ENCODE results near the gene SOX4. TPM values are rescaled to one million over a fixed set of nuclear protein-coding genes. Genes with fewer than 3 reads are reported as not detected.
A peak's percentile ranks its signal among the peaks of the same experiment; 100 is the strongest.

SOX4 gene
- total RNA-seq, 1 donor, result 12.4 TPM

- DNase-seq (ENCODE audit: low read depth), result no peak
- no peak for TF ChIP-seq CTCF (IDR thresholded peaks at IDR 0.05; ENCODE audit: insufficient read depth, low read length)
- H3K4me3 ChIP-seq (ENCODE audit: low read depth, low read length), result no peak overlapping the region
Observed at GRCh38 chr6:21626756-21627155, 33.2 kb downstream of the SOX4 start.

DNA sequence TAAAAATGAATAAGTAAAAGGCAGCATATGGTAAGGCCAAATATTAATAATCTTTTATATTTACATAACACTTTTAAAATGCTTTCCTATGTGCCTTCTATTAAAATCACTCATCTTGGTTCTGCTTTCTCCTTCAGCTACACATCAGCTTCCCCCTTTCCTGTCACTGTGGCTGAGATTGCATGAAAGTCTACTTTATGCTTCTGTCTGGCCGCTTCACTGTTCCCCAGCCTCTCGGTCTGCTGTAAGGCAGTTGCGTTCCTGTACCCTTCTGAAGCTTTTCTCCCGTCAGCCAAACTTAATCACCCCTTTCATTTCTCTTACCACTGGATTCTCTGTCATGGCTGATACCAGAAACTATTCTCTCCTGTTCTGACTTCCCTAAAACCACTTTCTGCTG, 34.6 kb downstream of the SOX4 start:
- DNase-seq (ENCODE audit: low read depth), result no peak
- no peak for TF ChIP-seq CTCF (IDR thresholded peaks at IDR 0.05; ENCODE audit: insufficient read depth, low read length)
- no peak overlapping the region for H3K4me3 ChIP-seq (ENCODE audit: low read depth, low read length)

DNA sequence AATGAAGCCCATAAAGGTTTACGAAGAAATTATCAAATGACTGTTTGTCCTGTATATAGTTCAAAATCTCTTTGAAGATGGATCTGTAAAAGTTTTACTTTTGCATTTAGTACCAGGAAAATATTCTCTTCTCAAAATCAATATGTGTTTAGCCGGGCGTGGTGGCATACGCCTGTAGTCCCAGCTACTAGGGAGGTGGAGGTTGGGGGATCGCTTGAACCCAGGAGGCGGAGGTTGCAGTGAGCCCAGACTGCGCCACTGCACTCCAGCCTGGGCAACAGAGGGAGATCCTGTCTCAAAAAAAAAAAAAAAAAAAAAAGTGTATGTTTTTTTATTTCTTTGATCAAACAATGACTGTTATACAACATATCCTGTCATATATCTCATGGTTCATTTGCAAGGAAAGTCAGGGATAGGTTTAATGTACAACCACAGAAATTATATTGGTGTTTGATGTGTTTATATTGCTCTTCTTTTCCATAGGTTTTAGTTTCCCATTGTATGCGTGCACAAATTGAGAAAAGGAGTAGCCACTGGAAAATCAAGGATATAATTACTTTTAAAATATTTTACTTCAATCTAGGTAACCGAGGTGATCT, 40.1 kb downstream of the SOX4 start:
- no peak for DNase-seq (ENCODE audit: low read depth)
- H3K4me3 ChIP-seq (ENCODE audit: low read depth, low read length), result no peak overlapping the region
- no peak for TF ChIP-seq CTCF (IDR thresholded peaks at IDR 0.05; ENCODE audit: insufficient read depth, low read length)

DNA sequence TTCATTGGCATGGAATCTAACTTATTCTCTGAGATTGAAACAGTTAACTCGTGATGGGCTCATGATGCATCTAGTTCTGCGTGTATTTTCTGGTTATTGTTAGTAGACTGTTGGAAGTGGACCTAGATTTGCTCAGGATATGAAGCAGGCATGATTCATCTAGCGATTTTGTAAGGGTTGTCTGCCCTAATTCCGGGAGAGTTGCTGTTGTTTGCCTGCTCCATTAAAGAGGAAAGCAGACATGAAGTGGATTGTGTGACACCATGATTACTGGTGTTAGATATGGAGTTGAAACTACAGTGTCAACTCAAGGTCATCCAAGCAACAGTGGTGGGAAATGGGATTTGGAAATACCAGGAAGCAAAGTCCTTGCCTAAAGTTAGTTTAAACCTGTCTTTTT, 41.0 kb downstream of the SOX4 start:
- peak; percentile 98 for DNase-seq (ENCODE audit: low read depth)
- H3K4me3 ChIP-seq (ENCODE audit: low read depth, low read length), result no peak overlapping the region
- TF ChIP-seq CTCF (IDR thresholded peaks at IDR 0.05; ENCODE audit: insufficient read depth, low read length), result no peak

GRCh38 chr6:21636876-21637275, 43.3 kb downstream of the SOX4 start:
- H3K4me3 ChIP-seq (ENCODE audit: low read depth, low read length), result no peak overlapping the region
- DNase-seq (ENCODE audit: low read depth), result peak; percentile 76
- TF ChIP-seq CTCF (IDR thresholded peaks at IDR 0.05; ENCODE audit: insufficient read depth, low read length), result no peak

- no peak for TF ChIP-seq CTCF (IDR thresholded peaks at IDR 0.05; ENCODE audit: insufficient read depth, low read length)
- no peak for DNase-seq (ENCODE audit: low read depth)
- no peak overlapping the region for H3K4me3 ChIP-seq (ENCODE audit: low read depth, low read length)
Observed at GRCh38 chr6:21639316-21639715, 45.8 kb downstream of the SOX4 start.

Small RNAs within 50 kb of the gene (small RNA-seq; reads per million reads assigned to genes)
- gene BOLA2P3, result not detected

All from fibroblast of the aortic adventitia (primary cell).